ENCODE data around the gene SERTAD1. TPM values are rescaled to one million over a fixed set of nuclear protein-coding genes. Genes with fewer than 3 reads are reported as not detected.
A peak's percentile ranks its signal among the peaks of the same experiment; 100 is the strongest.

Gene SERTAD1
- total RNA-seq, result 10 to 100 TPM; 10.6 to 11.3 TPM
- 10 to 100 TPM in 1 of 2 donors, 1 to 10 TPM in 1; 5.4 to 10.7 TPM for polyA plus RNA-seq

- CTCF ChIA-PET (ENCODE audit: partially characterized antibody), result interaction anchor here (1.1 to 3.1 kb wide), 6 partner anchors 9 to 178 kb away, joined by 3 to 24 read pairs (median 6); partner anchors contain the start of gene BLVRB
- peak within 1 kb of the TSS; percentile 92 to 99 (median 95) for H3K4me3 Mint-ChIP-seq
- H3K9me3 Mint-ChIP-seq, result peaks cover 0 to 2% (median 0%) of the 10 kb centered on the region in 8 donors
- peaks cover 0 to 14% of the 10 kb centered on the region in 2 donors for H3K36me3 Mint-ChIP-seq
- intact Hi-C loops (cut with micrococcal nuclease), result loop anchor here (1.0 to 10.0 kb wide), 6 partner anchors 18 to 177 kb away; partner anchors contain the start of genes AKT2, BLVRB, C19orf47 and LTBP4
- Histone ChIP-seq H3K36me3 (ENCODE audit: insufficient read depth, low read length) (no peaks in the 10 kb centered on the region), H3K4me1 (ENCODE audit: insufficient read depth, low read length) (peaks cover 28% of the 10 kb centered on the region), H3K27me3 (ENCODE audit: insufficient read depth, low read length) (no peaks in the 10 kb centered on the region), H3K27ac (ENCODE audit: low read depth, low read length) (peak within 1 kb of the TSS; percentile 92), H3K9me3 (ENCODE audit: control insufficient read depth in 1 of 2, low read length in 2 of 2) (no peaks in the 10 kb centered on the region), H3K4me3 (ENCODE audit: low read length in 2 of 2) (peak within 1 kb of the TSS; percentile 79 to 85)
- peaks cover 0 to 2% of the 10 kb centered on the region in 2 donors for H3K27me3 Mint-ChIP-seq
- H3K4me1 Mint-ChIP-seq, result peaks cover 11 to 34% (median 22%) of the 10 kb centered on the region in 4 donors
- POLR2A ChIA-PET (ENCODE audit: partially characterized antibody), result interaction anchor here (0.7 to 8.9 kb wide), 19 partner anchors 8 to 579 kb away, joined by 3 to 227 read pairs (median 6); partner anchors contain the start of genes ACTMAP, AKT2, BLVRB and C19orf47
- DNase-seq, result peak; percentile 100
- peak within 1 kb of the TSS; percentile 97 to 99 (median 98) for H3K27ac Mint-ChIP-seq
Measured at GRCh38 chr19:40425450-40426287, at the start of gene SERTAD1. SERTAD1 (minus strand) TSS chr19:40425992; CDS start chr19:40423546, 2,446 bp downstream.

GRCh38 chr19:40474737-40475136, 48.9 kb upstream of the SERTAD1 start:
- POLR2A ChIA-PET (ENCODE audit: partially characterized antibody), result no interaction called here
- no peak overlapping the region for H3K4me3 Mint-ChIP-seq

GRCh38 chr19:40472516-40472915, 46.7 kb upstream of the SERTAD1 start:
- intact Hi-C loops (cut with micrococcal nuclease), result no loop called here
- Mint-ChIP-seq H3K4me3 (no peak overlapping the region), H3K4me1 (no peaks in the 10 kb centered on the region), H3K36me3 (no peaks in the 10 kb centered on the region), H3K27me3 (peaks cover 0 to 18% of the 10 kb centered on the region in 2 donors), H3K9me3 (peaks cover 0 to 2% (median 0%) of the 10 kb centered on the region in 8 donors), H3K27ac (no peak overlapping the region)
- Histone ChIP-seq H3K4me3 (ENCODE audit: low read length in 2 of 2) (no peak overlapping the region), H3K27me3 (ENCODE audit: insufficient read depth, low read length) (no peaks in the 10 kb centered on the region), H3K9me3 (ENCODE audit: control insufficient read depth in 1 of 2, low read length in 2 of 2) (no peaks in the 10 kb centered on the region), H3K4me1 (ENCODE audit: insufficient read depth, low read length) (peaks cover 3% of the 10 kb centered on the region), H3K27ac (ENCODE audit: low read depth, low read length) (no peak overlapping the region), H3K36me3 (ENCODE audit: insufficient read depth, low read length) (no peaks in the 10 kb centered on the region)
- CTCF ChIA-PET (ENCODE audit: partially characterized antibody), result interaction anchor here (2.7 kb wide), 1 partner anchor 7 kb away, joined by 13 read pairs; the partner anchor contains the start of gene BLVRB
- no peak for DNase-seq
- POLR2A ChIA-PET (ENCODE audit: partially characterized antibody), result no interaction called here

More at GRCh38 chr19:40474737-40475136, 48.9 kb upstream of the SERTAD1 start:
- Histone ChIP-seq H3K36me3 (ENCODE audit: insufficient read depth, low read length) (no peaks in the 10 kb centered on the region), H3K27me3 (ENCODE audit: insufficient read depth, low read length) (no peaks in the 10 kb centered on the region), H3K4me1 (ENCODE audit: insufficient read depth, low read length) (no peaks in the 10 kb centered on the region), H3K4me3 (ENCODE audit: low read length in 2 of 2) (no peak overlapping the region), H3K27ac (ENCODE audit: low read depth, low read length) (no peak overlapping the region), H3K9me3 (ENCODE audit: control insufficient read depth in 1 of 2, low read length in 2 of 2) (no peaks in the 10 kb centered on the region)
- DNase-seq, result no peak
- intact Hi-C loops (cut with micrococcal nuclease), result no loop called here
- H3K4me1 Mint-ChIP-seq, result no peaks in the 10 kb centered on the region
- no peak overlapping the region for H3K27ac Mint-ChIP-seq
- CTCF ChIA-PET (ENCODE audit: partially characterized antibody), result interaction anchor here (1.2 to 2.7 kb wide), 2 partner anchors 10 to 54 kb away, joined by 3 to 13 read pairs; partner anchors contain the start of gene BLVRB
- H3K9me3 Mint-ChIP-seq, result peaks cover 0 to 2% (median 0%) of the 10 kb centered on the region in 8 donors
- H3K27me3 Mint-ChIP-seq, result peaks cover 0 to 13% of the 10 kb centered on the region in 2 donors
- no peaks in the 10 kb centered on the region for H3K36me3 Mint-ChIP-seq

GRCh38 chr19:40471111-40471510, 45.3 kb upstream of the SERTAD1 start:
- Mint-ChIP-seq H3K4me3 (no peak overlapping the region), H3K9me3 (peaks cover 0 to 4% (median 0%) of the 10 kb centered on the region in 8 donors), H3K36me3 (peaks cover 4 to 6% of the 10 kb centered on the region in 2 donors), H3K27me3 (peaks cover 6 to 21% of the 10 kb centered on the region in 2 donors), H3K4me1 (peaks cover 6 to 7% (median 7%) of the 10 kb centered on the region in 4 donors), H3K27ac (peak overlapping the region in 1 of 7 donors; percentile 29)
- H3K27me3 ChIP-seq (ENCODE audit: insufficient read depth, low read length), result no peaks in the 10 kb centered on the region
- no peak overlapping the region for H3K27ac ChIP-seq (ENCODE audit: low read depth, low read length)
- no peaks in the 10 kb centered on the region for H3K36me3 ChIP-seq (ENCODE audit: insufficient read depth, low read length)
- DNase-seq, result no peak
- intact Hi-C loops (cut with micrococcal nuclease), result no loop called here
- peaks cover 14% of the 10 kb centered on the region for H3K4me1 ChIP-seq (ENCODE audit: insufficient read depth, low read length)
- CTCF ChIA-PET (ENCODE audit: partially characterized antibody), result interaction anchor here (1.7 kb wide), 1 partner anchor 51 kb away, joined by 5 read pairs; no protein-coding TSS in a partner anchor
- H3K9me3 ChIP-seq (ENCODE audit: control insufficient read depth in 1 of 2, low read length in 2 of 2), result no peaks in the 10 kb centered on the region
- H3K4me3 ChIP-seq (ENCODE audit: low read length in 2 of 2), result no peak overlapping the region
- POLR2A ChIA-PET (ENCODE audit: partially characterized antibody), result no interaction called here

GRCh38 chr19:40469011-40469410, 43.2 kb upstream of the SERTAD1 start:
- Histone ChIP-seq H3K36me3 (ENCODE audit: insufficient read depth, low read length) (no peaks in the 10 kb centered on the region), H3K4me1 (ENCODE audit: insufficient read depth, low read length) (peaks cover 28% of the 10 kb centered on the region), H3K27ac (ENCODE audit: low read depth, low read length) (no peak overlapping the region), H3K27me3 (ENCODE audit: insufficient read depth, low read length) (no peaks in the 10 kb centered on the region), H3K9me3 (ENCODE audit: control insufficient read depth in 1 of 2, low read length in 2 of 2) (no peaks in the 10 kb centered on the region), H3K4me3 (ENCODE audit: low read length in 2 of 2) (no peak overlapping the region)
- ChIA-PET POLR2A (ENCODE audit: partially characterized antibody) (no interaction called here), CTCF (ENCODE audit: partially characterized antibody) (interaction anchor here (1.2 kb wide), 1 partner anchor 48 kb away, joined by 7 read pairs; no protein-coding TSS in a partner anchor)
- Mint-ChIP-seq H3K27ac (peak overlapping the region in 3 of 7 donors; percentile 14 to 53 (median 32)), H3K9me3 (peaks cover 0 to 2% (median 0%) of the 10 kb centered on the region in 8 donors), H3K4me3 (peak overlapping the region in 2 of 8 donors; percentile 30), H3K36me3 (peaks cover 4 to 6% of the 10 kb centered on the region in 2 donors), H3K4me1 (peaks cover 18 to 27% (median 24%) of the 10 kb centered on the region in 4 donors), H3K27me3 (peaks cover 6 to 20% of the 10 kb centered on the region in 2 donors)
- intact Hi-C loops (cut with micrococcal nuclease), result loop anchor here (5.0 kb wide), 1 partner anchor 67 kb away; no protein-coding TSS in a partner anchor
- DNase-seq, result no peak

GRCh38 chr19:40466985-40467734, 41.4 kb upstream of the SERTAD1 start, which contains the start of gene SPTBN4:
SPTBN4 (plus strand) TSS chr19:40467001; CDS start chr19:40472622, 5,621 bp downstream.
- Mint-ChIP-seq H3K4me1 (peaks cover 20 to 27% (median 24%) of the 10 kb centered on the region in 4 donors), H3K27ac (peak within 1 kb of the TSS; percentile 79 to 98 (median 95)), H3K4me3 (peak within 1 kb of the TSS; percentile 85 to 96 (median 86)), H3K9me3 (peaks cover 0 to 2% (median 0%) of the 10 kb centered on the region in 8 donors), H3K27me3 (peaks cover 6 to 20% of the 10 kb centered on the region in 2 donors), H3K36me3 (peaks cover 4 to 6% of the 10 kb centered on the region in 2 donors)
- peaks cover 28% of the 10 kb centered on the region for H3K4me1 ChIP-seq (ENCODE audit: insufficient read depth, low read length)
- H3K36me3 ChIP-seq (ENCODE audit: insufficient read depth, low read length), result no peaks in the 10 kb centered on the region
- H3K27me3 ChIP-seq (ENCODE audit: insufficient read depth, low read length), result no peaks in the 10 kb centered on the region
- intact Hi-C loops (cut with micrococcal nuclease), result loop anchor here (2.0 to 5.0 kb wide), 2 partner anchors 62 to 65 kb away; no protein-coding TSS in a partner anchor
- CTCF ChIA-PET (ENCODE audit: partially characterized antibody), result interaction anchor here (1.5 to 4.4 kb wide), 4 partner anchors 33 to 168 kb away, joined by 3 to 66 read pairs (median 28); no protein-coding TSS in a partner anchor
- H3K4me3 ChIP-seq (ENCODE audit: low read length in 2 of 2), result peak within 1 kb of the TSS; percentile 67 to 72
- DNase-seq, result peak in 1 of 5 donors; percentile 51
- H3K27ac ChIP-seq (ENCODE audit: low read depth, low read length), result peak within 1 kb of the TSS; percentile 39
- POLR2A ChIA-PET (ENCODE audit: partially characterized antibody), result interaction anchor here (0.7 to 4.6 kb wide), 6 partner anchors 23 to 331 kb away, joined by 3 to 51 read pairs (median 14); partner anchors contain the start of genes C19orf47, LTBP4, PLD3 and SERTAD3
- H3K9me3 ChIP-seq (ENCODE audit: control insufficient read depth in 1 of 2, low read length in 2 of 2), result no peaks in the 10 kb centered on the region
